ENCODE results near the gene TRIB2.

TRIB2 gene

GRCh38 chr2:12787891-12788801, 71.4 kb downstream of the TRIB2 start:
- DNase-seq = no peak

GRCh38 chr2:12791906-12792305, 75.2 kb downstream of the TRIB2 start:
- DNase-seq = no peak
